Kidney (tissue), 14 donors: Measurements from ENCODE around the gene CPT1A. TPM values are rescaled to one million over a fixed set of nuclear protein-coding genes. Genes with fewer than 3 reads are reported as not detected.

ENCODE experiments used
- DNase-seq, 5 donors: peaks; one replicate each; pipeline ENCODE4 v3.0.0-alpha.2; 2013 to 2020
- FAIRE-seq: peaks from 2 replicates; lab custom pipeline; 2012; peaks lifted over from hg19 to GRCh38; lab: Jason Lieb, UNC
- H3K27ac ChIP-seq, 2 donors: one replicate each; pipeline ENCODE4 v1.7.0; 2013; ENCODE audit warnings: low read depth in 2 of 2, low read length in 2 of 2, inconsistent platforms in 1 of 2
- H3K27me3 ChIP-seq: one replicate; pipeline ENCODE4 v1.7.1; 2013; ENCODE audit warnings: low read length, inconsistent platforms; ENCODE audit not compliant: control insufficient read depth, insufficient read depth
- H3K36me3 ChIP-seq, 3 donors: one replicate each; pipeline versions ENCODE4 v1.7.0 to v1.7.1; 2013; ENCODE audit warnings: low read length in 3 of 3, control low read depth in 1 of 3, inconsistent platforms in 1 of 3; ENCODE audit not compliant: insufficient read depth in 3 of 3, control insufficient read depth in 2 of 3
- H3K4me1 ChIP-seq, 3 donors: one replicate each; pipeline versions ENCODE4 v1.7.0 to v1.7.1; 2013; ENCODE audit warnings: low read length in 3 of 3, inconsistent platforms in 1 of 3, low read depth in 1 of 3; ENCODE audit not compliant: control insufficient read depth in 2 of 3, insufficient read depth in 2 of 3
- H3K4me3 ChIP-seq, 3 donors: one replicate each; pipeline versions ENCODE4 v1.7.0 to v1.8.1; 2013; ENCODE audit warnings: low read length in 3 of 3, control low read depth in 1 of 3, inconsistent platforms in 1 of 3
- H3K9ac ChIP-seq, 3 donors: one replicate each; pipeline versions ENCODE4 v1.7.0 to v1.7.1; 2013; ENCODE audit warnings: low read length in 3 of 3, control low read depth in 1 of 3, inconsistent platforms in 1 of 3
- H3K9me3 ChIP-seq, 3 donors: one replicate each; pipeline versions ENCODE4 v1.7.0 to v1.7.1; 2013; ENCODE audit warnings: low read length in 3 of 3, control low read depth in 1 of 3, inconsistent platforms in 1 of 3; ENCODE audit not compliant: control insufficient read depth in 2 of 3, insufficient read depth in 1 of 3
- CTCF ChIP-seq: IDR thresholded peaks from 3 replicates; pipeline ENCODE4 v1.5.1; 2012; ENCODE audit warnings: mild to moderate bottlenecking, moderate library complexity, borderline replicate concordance; ENCODE audit not compliant: insufficient read depth; ENCODE audit errors: extremely low read depth
- intact Hi-C: fragments of 100-400 bp; cut with DNase I; formaldehyde crosslinking; loops from one replicate; pipeline ENCODE4 v1.11.1; 2022
- polyA plus RNA-seq: library from polyadenylated mRNA; stranded (reverse); fragments of 350-450 nt; fragmentation: Illumina TruSeq; extraction: RNeasy Lipid Tissue Mini Kit (QIAGEN cat#74804); gene quantifications from one replicate; pipeline ENCODE4 v1.2.3, GENCODE V29; 2014; ENCODE audit warnings: low read depth, low replicate concordance; ENCODE audit not compliant: insufficient read depth
- total RNA-seq: library from RNA; stranded (reverse); fragmentation: NEBNext Ultra II Directional; extraction: Animal tissue kit (Norgen Biotek cat#: 25700); gene quantifications from one replicate; pipeline ENCODE4 v1.2.1, GENCODE V29; 2021
- donor health status: control.
- donor health status: control.
- donor health status: control.
- donor health status: control.
- donor health status: control.
- donor health status: DM: yes; HTN: yes; CAD: no.
- donor health status: Normal renal cell carcinoma (clear cell type).

Gene CPT1A
- total and polyA plus RNA-seq, 2 donors from 2014 or later: 51.3 to 61.5 TPM

DNA sequence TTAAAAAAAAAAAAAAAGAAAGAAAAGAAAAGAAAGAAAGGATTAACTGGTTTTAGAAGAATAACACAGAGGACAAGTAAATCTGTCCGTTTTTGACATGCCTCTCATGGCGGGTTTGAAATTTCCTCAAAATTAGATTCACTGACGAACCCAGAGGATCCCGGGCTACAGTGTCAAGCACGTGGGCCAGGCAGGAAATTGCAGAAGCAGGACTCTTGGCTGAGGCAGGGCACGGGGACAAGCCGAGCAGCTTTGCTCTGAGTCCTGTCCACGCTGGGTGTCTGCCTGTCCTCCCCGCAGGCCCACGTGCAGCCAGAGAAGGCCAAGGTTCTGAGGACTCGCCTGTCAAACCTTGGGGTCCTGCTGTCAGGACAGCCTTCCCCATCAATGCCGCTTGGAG lies 132.7 kb downstream of the CPT1A start:
- no peaks in the 10 kb centered on the region for H3K36me3 ChIP-seq
- intact Hi-C loops: no loop called here
- DNase-seq (no peak), FAIRE-seq (no peak)
- no peak overlapping the region for H3K27ac ChIP-seq
- H3K9ac ChIP-seq: no peak overlapping the region
- no peaks in the 10 kb centered on the region for H3K27me3 ChIP-seq
- H3K4me3 ChIP-seq: no peak overlapping the region
- H3K9me3 ChIP-seq: no peaks in the 10 kb centered on the region
- no peak for TF ChIP-seq CTCF
- peaks cover 0 to 1% (median 0%) of the 10 kb centered on the region in 3 donors for H3K4me1 ChIP-seq

DNA sequence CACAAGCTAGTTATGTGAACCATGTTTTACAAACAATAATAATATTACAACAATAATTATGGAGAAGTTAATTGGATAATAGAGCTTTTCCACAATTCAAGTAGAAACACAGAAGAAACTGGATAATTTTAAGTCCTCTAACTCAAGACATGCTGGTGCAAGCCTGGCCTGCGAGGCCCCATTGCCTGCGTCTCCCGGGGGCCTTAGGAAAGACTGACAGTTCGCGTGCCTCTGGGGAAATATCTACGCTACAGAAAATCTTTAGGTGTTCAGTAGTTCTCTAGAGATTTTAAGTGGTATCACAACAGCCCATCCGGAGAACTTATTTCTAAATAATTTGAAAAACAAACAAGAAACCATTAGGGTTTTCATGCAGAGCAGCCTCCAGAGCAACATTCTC lies 134.2 kb downstream of the CPT1A start:
- no peak overlapping the region for H3K9ac ChIP-seq
- DNase-seq: no peak
- FAIRE-seq: no peak
- H3K4me3 ChIP-seq: no peak overlapping the region
- TF ChIP-seq CTCF: no peak
- H3K27me3 ChIP-seq: no peaks in the 10 kb centered on the region
- intact Hi-C loops: no loop called here
- H3K4me1 ChIP-seq: no peaks in the 10 kb centered on the region
- H3K36me3 ChIP-seq: no peaks in the 10 kb centered on the region
- no peaks in the 10 kb centered on the region for H3K9me3 ChIP-seq
- H3K27ac ChIP-seq: no peak overlapping the region

DNA sequence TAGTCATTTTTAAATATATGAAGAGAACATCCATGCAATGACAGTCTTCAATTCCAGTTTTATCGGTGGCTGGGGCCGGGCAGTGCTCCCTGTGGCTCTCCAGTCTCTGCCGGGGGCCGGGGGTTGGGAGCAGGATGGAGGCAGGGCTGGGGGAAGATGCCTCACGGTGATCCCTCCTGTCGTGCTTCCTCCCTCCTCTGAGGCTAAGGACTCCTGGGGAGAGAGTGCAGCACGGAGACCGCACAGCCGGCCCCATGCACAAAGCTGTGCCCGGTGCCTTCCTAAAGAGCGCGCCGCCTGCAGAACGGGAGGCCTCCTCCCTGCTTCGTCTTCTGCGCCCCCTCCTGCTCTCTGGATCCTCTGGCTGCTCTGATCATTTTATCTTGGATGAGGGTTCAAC lies 136.8 kb downstream of the CPT1A start:
- Histone ChIP-seq H3K4me1 (no peaks in the 10 kb centered on the region), H3K9ac (no peak overlapping the region), H3K9me3 (no peaks in the 10 kb centered on the region), H3K27me3 (no peaks in the 10 kb centered on the region), H3K27ac (no peak overlapping the region), H3K4me3 (no peak overlapping the region), H3K36me3 (no peaks in the 10 kb centered on the region)
- intact Hi-C loops: no loop called here
- peak in 1 of 5 donors; percentile 39 for DNase-seq
- FAIRE-seq: no peak
- TF ChIP-seq CTCF: no peak

Other genes with a start within 250 kb of the CPT1A start
- gene GAL, start 157.4 kb downstream of the CPT1A start, total RNA-seq: 0.31 TPM
- gene GAL, start 157.4 kb downstream of the CPT1A start, polyA plus RNA-seq: not detected
- 8.7 TPM for gene TESMIN, start 90.4 kb downstream of the CPT1A start, total RNA-seq
- 3.8 TPM for gene TESMIN, start 90.4 kb downstream of the CPT1A start, polyA plus RNA-seq
- 45.0 TPM for gene MRPL21, start 61.9 kb upstream of the CPT1A start, total RNA-seq
- gene MRPL21, start 61.9 kb upstream of the CPT1A start, polyA plus RNA-seq: 147 TPM
- gene IGHMBP2, start 62.0 kb upstream of the CPT1A start, total RNA-seq: 19.6 TPM
- gene IGHMBP2, start 62.0 kb upstream of the CPT1A start, polyA plus RNA-seq: 8.8 TPM
- not detected for gene MRGPRD, start 139.1 kb upstream of the CPT1A start, total RNA-seq
- not detected for gene MRGPRD, start 139.1 kb upstream of the CPT1A start, polyA plus RNA-seq
- gene MRGPRF, start 171.3 kb upstream of the CPT1A start, total RNA-seq: 9.3 TPM
- 19.0 TPM for gene MRGPRF, start 171.3 kb upstream of the CPT1A start, polyA plus RNA-seq
- 22.4 TPM for gene TPCN2, start 207.0 kb upstream of the CPT1A start, total RNA-seq
- gene TPCN2, start 207.0 kb upstream of the CPT1A start, polyA plus RNA-seq: 12.9 TPM